HG03060 (cell line): ENCODE data around the gene ATAD3A.

Experiments
- ATAC-seq: cut with Tn5 transposase; IDR thresholded peaks from one replicate; pipeline ENCODE4 v1.9.1; 2021; ENCODE audit warnings: low read depth, moderate number of reproducible peaks; ENCODE audit not compliant: unreplicated experiment

ATAD3A gene

DNA sequence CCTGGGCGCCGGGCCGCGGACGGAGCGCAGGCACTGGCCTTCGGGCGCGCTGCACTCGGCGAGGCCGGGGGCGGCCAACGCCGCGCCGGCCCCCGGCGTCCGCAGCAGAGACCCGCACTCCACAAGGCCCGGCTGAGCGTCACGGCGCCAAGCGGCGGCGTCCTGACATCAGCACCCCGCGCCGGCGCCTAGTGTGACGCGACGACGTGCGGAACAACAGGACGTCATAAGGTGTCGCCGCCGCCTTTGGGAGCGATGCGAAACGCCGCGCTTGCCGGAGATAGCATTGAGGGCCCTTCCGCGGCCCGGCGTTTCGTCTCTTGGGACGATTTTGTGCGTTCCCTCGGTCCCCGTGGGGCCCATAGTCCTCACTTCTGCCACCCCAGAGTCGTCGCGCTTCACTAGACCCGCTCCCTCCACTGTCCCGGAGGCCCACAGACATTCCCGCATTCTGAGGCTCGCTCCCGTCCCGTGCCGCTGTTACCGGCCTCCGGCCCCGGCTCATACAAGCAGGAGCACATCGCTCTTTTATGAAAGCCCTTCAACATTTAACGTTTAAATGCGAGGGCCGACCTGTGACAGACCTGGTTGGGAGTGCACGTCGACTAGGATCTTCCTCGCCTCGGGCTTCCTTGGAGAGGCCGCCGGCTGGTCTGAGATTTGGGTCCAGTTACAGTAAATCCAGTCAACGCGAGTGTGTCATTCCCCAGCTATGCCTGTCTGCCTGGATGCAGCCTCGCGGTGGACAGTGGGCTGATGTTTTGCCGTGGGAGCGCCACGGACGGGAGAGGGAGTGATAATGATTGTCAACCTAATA, 63.0 kb downstream of the ATAD3A start, which contains the start of gene SSU72:
TSS of gene SSU72 (minus strand) at position 143 of the 817 bp plus-strand sequence. CDS start 306 bp downstream, outside the sequence.
- ATAC-seq, result peak; percentile 56

DNA sequence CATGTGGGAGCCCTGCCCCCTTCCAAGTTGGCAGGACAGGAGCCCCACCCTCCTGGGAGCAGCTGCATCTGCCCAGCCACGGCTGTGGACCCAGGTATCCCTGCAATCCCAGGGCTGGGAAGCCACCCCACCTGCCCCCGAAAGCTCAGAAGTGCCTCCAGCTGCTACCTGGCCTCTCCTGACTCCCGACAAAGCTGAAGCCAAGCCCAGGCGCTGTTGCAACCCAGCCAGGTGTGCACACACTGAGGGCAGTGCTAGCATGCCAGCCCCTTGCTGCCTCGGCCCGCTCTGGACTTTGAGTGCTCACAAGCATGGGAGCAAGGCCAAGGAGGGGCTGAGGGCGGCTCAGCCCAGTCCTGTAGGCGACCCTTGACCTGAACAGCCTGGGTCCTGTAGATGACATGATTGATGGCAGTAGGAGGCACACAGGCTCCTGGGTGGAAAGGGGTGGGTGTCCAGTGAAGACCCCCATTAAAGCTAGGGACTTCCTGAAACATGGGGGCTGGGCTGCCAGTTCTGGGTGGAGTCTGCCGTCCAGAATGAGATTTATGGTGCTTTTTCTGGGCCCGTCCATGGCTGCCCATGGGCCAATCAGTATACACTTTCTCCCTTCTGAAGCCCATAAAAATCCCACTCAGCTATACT, 65.5 kb downstream of the ATAD3A start:
- ATAC-seq, result no peak

DNA sequence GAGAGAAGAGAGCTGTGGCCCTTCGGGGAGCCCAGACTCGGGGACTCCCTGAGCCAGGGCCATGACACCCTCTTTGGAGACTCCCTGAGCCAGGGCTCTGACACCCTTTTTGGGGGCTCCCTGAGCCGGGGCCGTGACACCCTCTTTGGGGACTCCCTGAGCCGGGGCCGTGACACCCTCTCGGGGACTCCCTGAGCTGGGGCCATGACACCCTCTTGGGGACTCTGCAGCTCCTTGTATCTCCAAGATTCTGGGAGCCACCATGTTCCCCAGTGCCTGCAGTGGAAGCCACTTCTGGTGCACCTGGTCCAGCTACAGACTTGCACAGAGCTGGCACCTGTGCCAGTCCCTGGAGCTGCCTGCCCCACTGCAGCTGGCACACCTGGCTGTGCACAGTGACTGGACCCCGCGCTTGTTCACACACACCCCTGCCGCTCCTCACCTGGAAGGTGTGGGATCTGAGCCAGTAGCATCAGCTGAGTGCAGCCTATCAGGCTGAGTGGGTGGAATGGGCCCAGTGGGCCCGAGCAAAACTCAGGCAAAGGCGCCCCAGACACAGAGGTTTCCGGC, 66.5 kb downstream of the ATAD3A start:
- no peak for ATAC-seq

DNA sequence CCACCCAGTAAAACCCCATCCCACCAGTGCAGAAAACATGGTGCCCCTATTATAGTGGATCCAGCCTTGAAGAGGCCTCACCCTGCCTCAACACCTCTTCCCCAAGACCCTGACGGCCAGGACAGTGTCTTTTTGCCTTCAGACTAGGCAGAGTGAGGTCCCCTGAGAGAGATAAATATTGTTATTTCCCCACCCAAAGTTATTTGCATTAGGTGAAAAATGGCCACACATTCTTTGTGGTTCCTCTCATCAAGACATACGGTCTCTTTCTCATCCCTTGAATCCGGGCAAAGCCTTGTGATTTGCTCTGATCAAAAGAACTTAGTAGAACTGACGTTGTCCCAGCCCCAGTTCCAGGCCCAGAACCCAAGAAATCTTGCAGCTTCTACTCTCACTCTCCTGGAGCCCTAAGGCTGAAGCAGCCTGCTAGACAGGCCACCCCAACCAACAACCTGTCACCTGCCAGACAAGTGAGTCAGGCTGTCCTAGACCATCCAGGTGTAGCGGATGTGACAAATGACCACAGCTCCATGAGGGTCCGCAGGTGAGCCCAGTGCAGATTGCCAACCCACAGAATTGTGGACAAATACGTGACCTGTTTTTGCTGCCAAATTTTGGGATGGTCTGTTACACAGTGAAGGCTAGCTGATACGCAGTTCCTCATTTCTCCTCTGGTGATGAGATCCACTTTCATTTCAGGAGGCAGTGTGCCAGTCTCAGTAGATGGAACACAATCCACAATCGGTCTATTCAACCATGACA, 70.8 kb downstream of the ATAD3A start:
- no peak for ATAC-seq

DNA sequence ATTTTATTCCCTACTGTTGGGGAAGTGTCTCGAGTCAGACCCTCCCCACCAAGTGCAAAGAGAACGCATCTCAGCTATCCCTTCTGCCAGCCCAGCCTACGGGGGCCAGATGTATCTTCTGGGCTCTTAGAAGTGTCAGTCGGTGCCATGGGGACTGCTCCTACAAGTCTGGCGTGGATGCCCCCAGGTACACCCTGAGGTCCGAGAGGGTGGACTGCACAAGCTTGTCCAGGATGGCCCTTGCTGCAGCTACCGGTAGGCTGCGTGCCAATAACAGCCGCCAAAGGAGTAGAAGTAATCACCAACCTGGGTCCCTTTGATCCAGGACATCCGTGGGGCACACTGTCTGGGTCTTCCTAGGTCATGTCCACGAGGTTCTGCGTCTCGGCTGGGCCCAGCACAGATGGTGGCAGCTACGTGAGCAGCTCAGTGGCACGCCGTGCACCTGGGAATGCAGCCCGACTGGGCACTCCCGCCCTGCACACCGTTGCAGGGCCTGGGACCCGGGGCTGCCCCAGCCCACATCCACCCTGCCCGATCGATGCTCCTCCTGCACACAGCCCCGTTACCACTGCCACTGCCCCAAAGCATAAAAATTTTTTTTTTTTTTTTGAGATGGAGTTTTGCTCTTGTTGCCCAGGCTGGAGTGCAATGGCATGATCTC, 71.5 kb downstream of the ATAD3A start:
- ATAC-seq, result no peak
